Activated CD4-positive, alpha-beta T cell treated with anti-CD3 and anti-CD28 coated beads for 36 hours (primary cell): ENCODE results near the gene DNMT3A. TPM values are rescaled to one million over a fixed set of nuclear protein-coding genes. Genes with fewer than 3 reads are reported as not detected.
A peak's percentile ranks its signal among the peaks of the same experiment; 100 is the strongest.

Experiments
- ATAC-seq: fragments of 200-7000 bp; cut with Tn5 transposase; one replicate; pipeline ENCODE4 v1.10.0; 2021; ENCODE audit warnings: mild to moderate bottlenecking, moderate library complexity
- CTCF ChIA-PET: fragments of 350-600 bp; sonication (Branson Sonifier 250); formaldehyde crosslinking; loops from one replicate; lab custom pipeline; 2021; ENCODE audit warnings: antibody characterized with exemption; lab: Charles Lee
- POLR2A ChIA-PET: fragments of 350-600 bp; sonication (Branson Sonifier 250); formaldehyde crosslinking; loops from one replicate; lab custom pipeline; 2021; ENCODE audit warnings: antibody characterized with exemption, inconsistent platforms; lab: Charles Lee
- DNase-seq: peaks from one replicate; pipeline ENCODE4 v3.0.0-alpha.2; 2020
- H3K27ac Mint-ChIP-seq: one replicate; pipeline ENCODE4 v1.8.0; 2021; ENCODE audit warnings: mixed read lengths
- H3K27me3 Mint-ChIP-seq: one replicate; pipeline ENCODE4 v1.8.0; 2021; ENCODE audit warnings: mixed read lengths
- H3K36me3 Mint-ChIP-seq: one replicate; pipeline ENCODE4 v1.8.0; 2021; ENCODE audit warnings: low read depth, mixed read lengths
- H3K4me1 Mint-ChIP-seq: one replicate; pipeline ENCODE4 v1.8.0; 2021; ENCODE audit warnings: mixed read lengths
- H3K4me3 Mint-ChIP-seq: one replicate; pipeline ENCODE4 v1.8.0; 2021; ENCODE audit warnings: mild to moderate bottlenecking, moderate library complexity, mixed read lengths
- H3K9me3 Mint-ChIP-seq: one replicate; pipeline ENCODE4 v1.8.0; 2021; ENCODE audit warnings: low read depth, mixed read lengths
- intact Hi-C, 2 experiments: fragments of 100-400 bp; cut with DNase I in 1 of 2; cut with micrococcal nuclease in 1 of 2; formaldehyde crosslinking; loops; one replicate each; pipeline versions ENCODE4 v1.14.2 to v1.15.1; 2022 to 2024; cut with DNase I, micrococcal nuclease
- total RNA-seq, 2 experiments: library from RNA; stranded (reverse); gene quantifications; one replicate each; pipeline ENCODE4 v1.2.3, GENCODE V29; 2021

DNMT3A gene
- total RNA-seq, 2 experiments from 2014 or later: 62.3 to 76.2 TPM

- DNase-seq (peak; percentile 97), ATAC-seq (peak; percentile 88)
- H3K4me3 Mint-ChIP-seq: peak overlapping the region; percentile 83
- ChIA-PET CTCF (interaction anchor here (0.7 to 1.7 kb wide), 16 partner anchors 9 to 339 kb away, joined by 3 to 7 read pairs (median 4); partner anchors contain the start of gene DNMT3A), POLR2A (interaction anchor here (0.7 to 1.5 kb wide), 13 partner anchors 9 to 359 kb away, joined by 3 to 9 read pairs (median 4); no protein-coding TSS in a partner anchor)
- H3K27ac Mint-ChIP-seq: peak overlapping the region; percentile 95
- peaks cover 41% of the 10 kb centered on the region for H3K36me3 Mint-ChIP-seq
- intact Hi-C loops: loop anchor here (1.0 to 5.0 kb wide), 16 partner anchors 13 to 720 kb away; partner anchors contain the start of genes CENPO (in 1 of the 2), DNMT3A (in 1 of the 2), PTRHD1 (in 1 of the 2) and RAB10 (in 1 of the 2)
- no peaks in the 10 kb centered on the region for H3K9me3 Mint-ChIP-seq
- H3K27me3 Mint-ChIP-seq: no peaks in the 10 kb centered on the region
- peaks cover 58% of the 10 kb centered on the region for H3K4me1 Mint-ChIP-seq
Measured at GRCh38 chr2:25314514-25315315, 27.0 kb downstream of the DNMT3A start.

- Mint-ChIP-seq H3K27ac (peak overlapping the region; percentile 95), H3K27me3 (no peaks in the 10 kb centered on the region), H3K4me1 (peaks cover 61% of the 10 kb centered on the region), H3K9me3 (no peaks in the 10 kb centered on the region), H3K4me3 (peak overlapping the region; percentile 83), H3K36me3 (peaks cover 45% of the 10 kb centered on the region)
- ChIA-PET POLR2A (interaction anchor here (0.7 to 1.5 kb wide), 12 partner anchors 9 to 360 kb away, joined by 3 to 9 read pairs (median 4); no protein-coding TSS in a partner anchor), CTCF (interaction anchor here (0.7 to 1.9 kb wide), 17 partner anchors 9 to 338 kb away, joined by 3 to 12 read pairs (median 4); partner anchors contain the start of gene DNMT3A)
- ATAC-seq (peak; percentile 76), DNase-seq (peak; percentile 47)
- intact Hi-C loops: loop anchor here (1.0 to 5.0 kb wide), 16 partner anchors 13 to 720 kb away; partner anchors contain the start of genes CENPO (in 1 of the 2), DNMT3A (in 1 of the 2), PTRHD1 (in 1 of the 2) and RAB10 (in 1 of the 2)
Measured at GRCh38 chr2:25313711-25314513, 27.8 kb downstream of the DNMT3A start.

GRCh38 chr2:25312958-25313710, 28.6 kb downstream of the DNMT3A start:
- Mint-ChIP-seq H3K9me3 (no peaks in the 10 kb centered on the region), H3K4me3 (peak overlapping the region; percentile 83), H3K27me3 (no peaks in the 10 kb centered on the region), H3K36me3 (peaks cover 49% of the 10 kb centered on the region), H3K27ac (peak overlapping the region; percentile 95), H3K4me1 (peaks cover 69% of the 10 kb centered on the region)
- intact Hi-C loops: loop anchor here in 1 of 2 experiments (5.0 kb wide), 1 partner anchor 139 kb away; no protein-coding TSS in a partner anchor
- DNase-seq (peak; percentile 55), ATAC-seq (peak; percentile 6)
- ChIA-PET CTCF (interaction anchor here (0.5 to 1.9 kb wide), 9 partner anchors 11 to 68 kb away, joined by 3 to 12 read pairs (median 4); partner anchors contain the start of gene DNMT3A), POLR2A (interaction anchor here (0.6 to 1.1 kb wide), 2 partner anchors 9 to 274 kb away, joined by 3 to 5 read pairs; no protein-coding TSS in a partner anchor)

GRCh38 chr2:25311865-25312575, 29.7 kb downstream of the DNMT3A start:
- Mint-ChIP-seq H3K27me3 (no peaks in the 10 kb centered on the region), H3K27ac (peak overlapping the region; percentile 95), H3K4me3 (peak overlapping the region; percentile 83), H3K4me1 (peaks cover 74% of the 10 kb centered on the region), H3K36me3 (peaks cover 51% of the 10 kb centered on the region), H3K9me3 (no peaks in the 10 kb centered on the region)
- ChIA-PET POLR2A (interaction anchor here (0.7 to 1.1 kb wide), 2 partner anchors 10 kb away, joined by 3 read pairs; no protein-coding TSS in a partner anchor), CTCF (interaction anchor here (1.4 to 1.9 kb wide), 4 partner anchors 10 to 64 kb away, joined by 4 to 12 read pairs (median 8); no protein-coding TSS in a partner anchor)
- no peak for DNase-seq
- intact Hi-C loops: loop anchor here in 1 of 2 experiments (5.0 kb wide), 1 partner anchor 140 kb away; no protein-coding TSS in a partner anchor
- no peak for ATAC-seq

- DNase-seq: no peak
- H3K27ac Mint-ChIP-seq: peak overlapping the region; percentile 24
- ChIA-PET CTCF (interaction anchor here (0.9 to 1.9 kb wide), 3 partner anchors 35 to 65 kb away, joined by 3 to 9 read pairs (median 6); no protein-coding TSS in a partner anchor), POLR2A (interaction anchor here (0.7 kb wide), 1 partner anchor 11 kb away, joined by 3 read pairs; no protein-coding TSS in a partner anchor)
- no peaks in the 10 kb centered on the region for H3K27me3 Mint-ChIP-seq
- H3K9me3 Mint-ChIP-seq: no peaks in the 10 kb centered on the region
- intact Hi-C loops: loop anchor here in 1 of 2 experiments (5.0 kb wide), 1 partner anchor 141 kb away; no protein-coding TSS in a partner anchor
- peak overlapping the region; percentile 37 for H3K4me3 Mint-ChIP-seq
- peaks cover 59% of the 10 kb centered on the region for H3K36me3 Mint-ChIP-seq
- H3K4me1 Mint-ChIP-seq: peaks cover 74% of the 10 kb centered on the region
- ATAC-seq: no peak
Measured at GRCh38 chr2:25310965-25311864, 30.5 kb downstream of the DNMT3A start.

- Mint-ChIP-seq H3K4me1 (peaks cover 74% of the 10 kb centered on the region), H3K36me3 (peaks cover 65% of the 10 kb centered on the region), H3K27ac (no peak overlapping the region), H3K4me3 (peak overlapping the region; percentile 21), H3K9me3 (no peaks in the 10 kb centered on the region), H3K27me3 (no peaks in the 10 kb centered on the region)
- ChIA-PET POLR2A (no interaction called here), CTCF (interaction anchor here (0.9 to 1.9 kb wide), 2 partner anchors 51 to 65 kb away, joined by 3 to 6 read pairs; no protein-coding TSS in a partner anchor)
- DNase-seq (no peak), ATAC-seq (no peak)
- intact Hi-C loops: loop anchor here in 1 of 2 experiments (5.0 kb wide), 1 partner anchor 142 kb away; no protein-coding TSS in a partner anchor
Measured at GRCh38 chr2:25310709-25310964, 31.1 kb downstream of the DNMT3A start.

GRCh38 chr2:25309402-25309801, 32.3 kb downstream of the DNMT3A start:
- Mint-ChIP-seq H3K4me1 (peaks cover 76% of the 10 kb centered on the region), H3K27me3 (no peaks in the 10 kb centered on the region), H3K36me3 (peaks cover 69% of the 10 kb centered on the region), H3K4me3 (no peak overlapping the region), H3K27ac (peak overlapping the region; percentile 9), H3K9me3 (no peaks in the 10 kb centered on the region)
- ChIA-PET CTCF (interaction anchor here (0.6 to 2.5 kb wide), 18 partner anchors 9 to 391 kb away, joined by 3 to 14 read pairs (median 4); no protein-coding TSS in a partner anchor), POLR2A (no interaction called here)
- DNase-seq (peak; percentile 83), ATAC-seq (peak; percentile 20)
- intact Hi-C loops: loop anchor here (1.0 to 5.0 kb wide), 4 partner anchors 213 to 353 kb away; no protein-coding TSS in a partner anchor

- H3K9me3 Mint-ChIP-seq: no peaks in the 10 kb centered on the region
- intact Hi-C loops: loop anchor here (2.0 to 5.0 kb wide), 2 partner anchors 214 to 354 kb away; no protein-coding TSS in a partner anchor
- H3K36me3 Mint-ChIP-seq: peaks cover 70% of the 10 kb centered on the region
- H3K27me3 Mint-ChIP-seq: no peaks in the 10 kb centered on the region
- ATAC-seq: no peak
- DNase-seq: no peak
- ChIA-PET POLR2A (interaction anchor here (0.6 kb wide), 1 partner anchor 250 kb away, joined by 3 read pairs; no protein-coding TSS in a partner anchor), CTCF (interaction anchor here (0.6 to 2.5 kb wide), 14 partner anchors 10 to 357 kb away, joined by 3 to 14 read pairs (median 5); no protein-coding TSS in a partner anchor)
- peaks cover 84% of the 10 kb centered on the region for H3K4me1 Mint-ChIP-seq
- no peak overlapping the region for H3K4me3 Mint-ChIP-seq
- no peak overlapping the region for H3K27ac Mint-ChIP-seq
Measured at GRCh38 chr2:25308599-25308998, 33.1 kb downstream of the DNMT3A start.
